Activated CD8-positive, alpha-beta T cell treated with anti-CD3 and anti-CD28 coated beads for 36 hours (primary cell): ENCODE data around the gene ATOH7. TPM values are rescaled to one million over a fixed set of nuclear protein-coding genes. Genes with fewer than 3 reads are reported as not detected.

Source experiments
- ATAC-seq: fragments of 200-7000 bp; cut with Tn5 transposase; one replicate; pipeline ENCODE4 v1.10.0; 2021; ENCODE audit warnings: mild to moderate bottlenecking, moderate library complexity
- CTCF ChIA-PET: fragments of 350-600 bp; sonication (Branson Sonifier 250); formaldehyde crosslinking; loops from one replicate; lab custom pipeline; 2021; ENCODE audit warnings: antibody characterized with exemption; lab: Charles Lee
- POLR2A ChIA-PET: fragments of 350-600 bp; sonication (Branson Sonifier 250); formaldehyde crosslinking; loops from one replicate; lab custom pipeline; 2021; ENCODE audit warnings: antibody characterized with exemption; lab: Charles Lee
- DNase-seq: peaks from one replicate; pipeline ENCODE4 v3.0.0-alpha.2; 2020
- H3K27ac Mint-ChIP-seq: one replicate; pipeline ENCODE4 v1.8.0; 2021; ENCODE audit warnings: mild to moderate bottlenecking, mixed read lengths
- H3K27me3 Mint-ChIP-seq: one replicate; pipeline ENCODE4 v1.8.0; 2021; ENCODE audit warnings: mixed read lengths
- H3K36me3 Mint-ChIP-seq: one replicate; pipeline ENCODE4 v1.8.0; 2021; ENCODE audit warnings: low read depth, mixed read lengths
- H3K4me1 Mint-ChIP-seq: one replicate; pipeline ENCODE4 v1.8.0; 2021; ENCODE audit warnings: low read depth, mixed read lengths
- H3K4me3 Mint-ChIP-seq: one replicate; pipeline ENCODE4 v1.8.0; 2021; ENCODE audit warnings: mild to moderate bottlenecking, moderate library complexity, mixed read lengths
- H3K9me3 Mint-ChIP-seq: one replicate; pipeline ENCODE4 v1.8.0; 2021; ENCODE audit warnings: mixed read lengths
- intact Hi-C: fragments of 100-400 bp; cut with micrococcal nuclease; formaldehyde crosslinking; loops from one replicate; pipeline ENCODE4 v1.10.0; 2022
- total RNA-seq, 2 experiments: library from RNA; stranded (reverse); gene quantifications; one replicate each; pipeline ENCODE4 v1.2.3, GENCODE V29; 2021
- TF ChIP-seq, protein P1 (sequence below): fragments of 200-600 bp; IDR thresholded peaks from one replicate; pipeline ENCODE4 v1.8.0; 2022; ENCODE audit warnings: antibody characterized with exemption, mild to moderate bottlenecking

ATOH7 gene
- total RNA-seq, 2 experiments from 2014 or later: not detected

DNA sequence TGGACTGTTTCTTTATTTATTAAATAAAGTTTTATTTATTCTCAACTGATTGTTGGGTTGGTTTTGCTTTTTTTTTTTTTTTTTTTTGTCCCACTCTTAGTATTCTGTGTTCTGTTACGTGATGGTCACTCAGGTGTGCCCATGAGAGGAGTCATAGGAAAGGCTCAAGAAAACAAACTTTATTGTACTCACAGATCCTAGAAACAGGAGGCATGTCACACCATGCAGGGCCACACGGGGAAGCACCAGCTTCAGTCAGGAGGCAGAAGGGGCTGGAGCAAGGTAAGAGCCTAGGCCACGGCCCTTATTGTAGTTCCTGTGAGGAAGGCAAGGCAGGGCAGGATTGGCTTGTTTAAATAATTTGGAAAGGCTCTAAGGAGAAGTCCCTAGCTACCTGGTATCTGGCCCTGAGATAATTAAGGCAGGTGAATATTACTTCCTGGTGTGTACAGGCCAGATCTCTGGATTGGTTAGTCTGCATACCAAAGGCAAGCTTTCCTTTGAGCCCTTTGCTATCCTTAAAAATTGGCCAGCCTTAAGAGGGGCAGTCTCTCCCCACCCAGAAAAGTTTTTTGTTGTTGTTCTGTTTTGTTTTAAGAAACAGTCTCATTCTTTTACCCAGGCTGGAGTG lies 8.3 kb downstream of the ATOH7 start:
- ATAC-seq (peak; percentile 27), DNase-seq (peak; percentile 16)
- CTCF ChIA-PET: interaction anchor here (1.0 to 2.2 kb wide), 3 partner anchors 11 to 110 kb away, joined by 3 to 24 read pairs (median 5); partner anchors contain the start of gene PBLD
- Mint-ChIP-seq H3K36me3 (no peaks in the 10 kb centered on the region), H3K9me3 (no peaks in the 10 kb centered on the region), H3K4me3 (no peak overlapping the region), H3K27ac (no peak overlapping the region), H3K4me1 (no peaks in the 10 kb centered on the region), H3K27me3 (peaks cover 8% of the 10 kb centered on the region)
- TF ChIP-seq, protein P1, sequence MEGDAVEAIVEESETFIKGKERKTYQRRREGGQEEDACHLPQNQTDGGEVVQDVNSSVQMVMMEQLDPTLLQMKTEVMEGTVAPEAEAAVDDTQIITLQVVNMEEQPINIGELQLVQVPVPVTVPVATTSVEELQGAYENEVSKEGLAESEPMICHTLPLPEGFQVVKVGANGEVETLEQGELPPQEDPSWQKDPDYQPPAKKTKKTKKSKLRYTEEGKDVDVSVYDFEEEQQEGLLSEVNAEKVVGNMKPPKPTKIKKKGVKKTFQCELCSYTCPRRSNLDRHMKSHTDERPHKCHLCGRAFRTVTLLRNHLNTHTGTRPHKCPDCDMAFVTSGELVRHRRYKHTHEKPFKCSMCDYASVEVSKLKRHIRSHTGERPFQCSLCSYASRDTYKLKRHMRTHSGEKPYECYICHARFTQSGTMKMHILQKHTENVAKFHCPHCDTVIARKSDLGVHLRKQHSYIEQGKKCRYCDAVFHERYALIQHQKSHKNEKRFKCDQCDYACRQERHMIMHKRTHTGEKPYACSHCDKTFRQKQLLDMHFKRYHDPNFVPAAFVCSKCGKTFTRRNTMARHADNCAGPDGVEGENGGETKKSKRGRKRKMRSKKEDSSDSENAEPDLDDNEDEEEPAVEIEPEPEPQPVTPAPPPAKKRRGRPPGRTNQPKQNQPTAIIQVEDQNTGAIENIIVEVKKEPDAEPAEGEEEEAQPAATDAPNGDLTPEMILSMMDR: no peak
- intact Hi-C loops: no loop called here
- POLR2A ChIA-PET: interaction anchor here (0.9 to 1.6 kb wide), 3 partner anchors 14 to 108 kb away, joined by 4 to 5 read pairs (median 4); partner anchors contain the start of genes HNRNPH3 and PBLD

DNA sequence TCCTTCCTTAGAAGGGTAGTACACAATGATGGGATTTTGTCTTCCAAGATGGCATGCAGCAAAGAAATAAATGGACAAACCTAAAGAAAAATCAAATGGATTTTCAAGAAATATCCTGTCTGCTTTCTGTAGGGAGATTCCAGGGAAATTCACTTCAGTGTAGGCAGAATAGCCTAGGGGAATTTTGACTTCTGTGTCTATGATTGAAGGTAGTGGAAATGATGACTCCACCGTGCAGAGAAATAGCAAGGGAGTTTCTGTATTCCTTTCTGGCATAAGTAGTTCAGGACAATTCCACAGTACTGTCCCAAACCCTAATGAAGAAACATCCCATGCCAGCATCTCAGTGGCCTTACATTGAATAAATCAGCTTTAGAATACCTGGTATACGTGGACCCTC lies 9.5 kb downstream of the ATOH7 start:
- no peak for ATAC-seq
- ChIA-PET POLR2A (interaction anchor here (0.6 to 1.0 kb wide), 3 partner anchors 37 to 418 kb away, joined by 3 to 5 read pairs (median 4); no protein-coding TSS in a partner anchor), CTCF (interaction anchor here (2.2 kb wide), 1 partner anchor 10 kb away, joined by 24 read pairs; no protein-coding TSS in a partner anchor)
- H3K4me3 Mint-ChIP-seq: no peak overlapping the region
- no peaks in the 10 kb centered on the region for H3K36me3 Mint-ChIP-seq
- no peaks in the 10 kb centered on the region for H3K27me3 Mint-ChIP-seq
- TF ChIP-seq, protein P1: no peak
- no peak overlapping the region for H3K27ac Mint-ChIP-seq
- H3K4me1 Mint-ChIP-seq: no peaks in the 10 kb centered on the region
- no peaks in the 10 kb centered on the region for H3K9me3 Mint-ChIP-seq
- intact Hi-C loops: no loop called here
- no peak for DNase-seq

DNA sequence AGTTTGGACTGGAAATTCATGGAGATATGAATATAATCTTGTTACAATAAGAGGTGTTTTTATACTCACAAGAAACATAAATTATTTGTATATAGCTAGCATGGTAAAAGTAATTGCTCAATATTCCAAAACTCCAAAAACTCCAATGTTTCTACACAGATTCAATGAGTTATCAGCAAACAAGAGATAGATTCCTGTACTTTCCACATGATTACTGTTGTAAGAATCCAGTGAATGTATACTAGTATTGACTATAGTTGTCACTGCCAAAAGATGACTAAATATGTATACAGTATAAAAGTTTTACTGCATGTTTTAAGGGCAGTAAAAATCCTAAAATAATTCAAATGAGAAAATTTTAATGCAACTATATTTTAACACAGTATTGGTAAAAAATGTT lies 10.7 kb downstream of the ATOH7 start:
- no peaks in the 10 kb centered on the region for H3K27me3 Mint-ChIP-seq
- TF ChIP-seq, protein P1: no peak
- no peak overlapping the region for H3K4me3 Mint-ChIP-seq
- intact Hi-C loops: no loop called here
- no peak overlapping the region for H3K27ac Mint-ChIP-seq
- DNase-seq: no peak
- ChIA-PET CTCF (interaction anchor here (0.7 to 1.5 kb wide), 3 partner anchors 8 to 81 kb away, joined by 3 to 9 read pairs (median 3); no protein-coding TSS in a partner anchor), POLR2A (no interaction called here)
- H3K36me3 Mint-ChIP-seq: no peaks in the 10 kb centered on the region
- no peak for ATAC-seq
- H3K9me3 Mint-ChIP-seq: no peaks in the 10 kb centered on the region
- no peaks in the 10 kb centered on the region for H3K4me1 Mint-ChIP-seq

DNA sequence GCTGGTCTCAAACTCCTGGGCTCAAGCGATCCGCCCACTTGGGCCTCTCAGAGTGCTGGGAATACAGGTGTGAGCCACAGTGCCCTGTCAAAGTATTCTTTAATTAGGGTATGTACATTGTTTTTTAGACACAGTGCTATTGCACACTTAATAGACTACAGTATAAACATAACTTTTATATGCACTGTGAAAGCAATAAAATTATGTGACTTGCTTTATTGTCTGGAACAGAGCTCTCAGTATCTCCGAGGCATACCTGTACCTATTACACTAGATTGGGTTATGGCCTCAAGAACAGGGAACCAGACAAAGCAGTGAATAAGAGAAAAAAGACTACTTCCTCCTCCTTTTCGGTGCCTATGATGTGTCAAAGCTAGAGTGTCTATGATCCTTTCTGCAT lies 13.1 kb downstream of the ATOH7 start:
- ATAC-seq (no peak), DNase-seq (no peak)
- Mint-ChIP-seq H3K9me3 (no peaks in the 10 kb centered on the region), H3K27ac (no peak overlapping the region), H3K27me3 (no peaks in the 10 kb centered on the region), H3K4me1 (no peaks in the 10 kb centered on the region), H3K4me3 (no peak overlapping the region), H3K36me3 (no peaks in the 10 kb centered on the region)
- POLR2A ChIA-PET: no interaction called here
- intact Hi-C loops: no loop called here
- TF ChIP-seq, protein P1: no peak
- CTCF ChIA-PET: no interaction called here

DNA sequence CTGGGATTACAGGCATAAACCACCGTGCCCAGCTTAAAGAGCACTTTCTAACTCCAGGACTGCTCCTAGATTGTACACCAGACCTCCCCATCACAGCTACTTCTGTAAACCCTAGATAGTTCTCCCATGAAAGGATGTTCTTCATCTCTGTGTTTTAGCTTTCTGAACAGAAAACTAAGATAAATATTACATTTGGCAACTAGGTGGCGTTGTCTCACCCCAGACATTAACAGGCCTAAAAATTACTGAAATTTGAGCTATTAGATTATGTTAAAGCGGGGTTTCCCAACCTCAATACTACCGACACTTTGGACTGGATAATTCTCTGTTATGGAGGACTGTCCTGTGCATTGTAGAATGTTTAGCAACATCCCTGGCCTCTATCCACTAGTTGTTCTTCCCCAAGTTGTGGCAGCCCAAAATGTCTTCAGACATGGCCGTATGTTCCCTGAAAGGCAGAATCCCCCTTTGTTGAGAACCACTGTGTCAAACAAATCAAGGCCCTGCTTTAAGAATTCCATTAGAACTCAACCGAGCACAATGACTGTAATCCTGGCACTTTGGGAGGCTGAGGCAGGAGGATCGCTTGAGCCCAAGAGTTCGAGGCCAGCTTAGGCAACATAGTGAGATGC lies 19.1 kb downstream of the ATOH7 start:
- ChIA-PET POLR2A (no interaction called here), CTCF (interaction anchor here (0.6 to 8.3 kb wide), 67 partner anchors 8 to 685 kb away, joined by 3 to 134 read pairs (median 4); partner anchors contain the start of genes ATOH7, DNAJC12, PBLD and RUFY2)
- H3K9me3 Mint-ChIP-seq: no peaks in the 10 kb centered on the region
- no peak overlapping the region for H3K27ac Mint-ChIP-seq
- TF ChIP-seq, protein P1: peak; percentile 79
- H3K27me3 Mint-ChIP-seq: no peaks in the 10 kb centered on the region
- DNase-seq (no peak), ATAC-seq (no peak)
- H3K4me1 Mint-ChIP-seq: no peaks in the 10 kb centered on the region
- no peak overlapping the region for H3K4me3 Mint-ChIP-seq
- intact Hi-C loops: loop anchor here (5.0 kb wide), 2 partner anchors 89 to 134 kb away; no protein-coding TSS in a partner anchor
- H3K36me3 Mint-ChIP-seq: no peaks in the 10 kb centered on the region
